Panc1 (cell line): ENCODE measurements around the gene IFI30. TPM values are rescaled to one million over a fixed set of nuclear protein-coding genes. Genes with fewer than 3 reads are reported as not detected.

Experiments used
- ATAC-seq: fragments of 200-7000 bp; cut with Tn5 transposase; 2 replicates; pipeline ENCODE4 v1.9.1; 2020; ENCODE audit warnings: mild to moderate bottlenecking, moderate library complexity
- BruUV-seq: library from RNA; stranded (reverse); fragments of 400-500 nt; replicated peaks from 2 replicates; lab custom pipeline; 2021; lab: Mats Ljungman, UMichigan
- CTCF ChIA-PET: fragments of 300-600 bp; sonication (Branson Sonifier 250); formaldehyde crosslinking; loops from one replicate; lab custom pipeline; 2022; ENCODE audit warnings: antibody characterized with exemption; lab: Charles Lee
- POLR2A ChIA-PET: fragments of 300-600 bp; sonication (Branson Sonifier 250); formaldehyde crosslinking; loops from one replicate; lab custom pipeline; 2022; ENCODE audit warnings: antibody characterized with exemption; lab: Charles Lee
- DNase-seq: peaks from one replicate; pipeline ENCODE4 v3.0.0-alpha.2; 2010; ENCODE audit warnings: low read depth, low spot score
- H3K27ac ChIP-seq: 2 replicates; pipeline ENCODE4 v1.5.1; 2011; ENCODE audit warnings: mild to moderate bottlenecking, low read length, inconsistent platforms
- H3K27me3 ChIP-seq: fragments of 200-500 bp; sonication (Bioruptor generic); 2 replicates; pipeline ENCODE4 v1.6.0; 2014; ENCODE audit warnings: low read length, inconsistent platforms; ENCODE audit not compliant: control insufficient read depth, insufficient read depth
- H3K36me3 ChIP-seq: fragments of 200-500 bp; sonication (Bioruptor generic); 2 replicates; pipeline ENCODE4 v1.5.1; 2014; ENCODE audit warnings: inconsistent platforms, mild to moderate bottlenecking, low read length, moderate library complexity; ENCODE audit not compliant: control insufficient read depth, insufficient read depth
- H3K4me1 ChIP-seq: 2 replicates; pipeline ENCODE4 v1.5.1; 2011; ENCODE audit warnings: inconsistent platforms, mild to moderate bottlenecking, low read length, moderate library complexity; ENCODE audit not compliant: control insufficient read depth, insufficient read depth
- H3K4me3 ChIP-seq, 2 experiments: 2 replicates each; pipeline ENCODE4 v1.5.1; 2011 to 2012; ENCODE audit warnings: low read depth in 2 of 2, low read length in 2 of 2, mild to moderate bottlenecking in 2 of 2, inconsistent platforms in 1 of 2, moderate library complexity in 1 of 2
- H3K9me3 ChIP-seq: fragments of 200-500 bp; sonication (Bioruptor generic); 2 replicates; pipeline ENCODE4 v1.5.1; 2014; ENCODE audit warnings: low read depth, mild to moderate bottlenecking, inconsistent platforms, low read length, moderate library complexity; ENCODE audit not compliant: control insufficient read depth, insufficient read depth
- POLR2AphosphoS5 ChIP-seq: IDR thresholded peaks from 2 replicates; pipeline ENCODE4 v1.6.1; 2012; ENCODE audit warnings: mild to moderate bottlenecking, low read depth, low read length, moderate library complexity
- SIN3A ChIP-seq: IDR thresholded peaks from 2 replicates; pipeline ENCODE4 v1.6.1; 2012; ENCODE audit warnings: low read depth, mild to moderate bottlenecking, low read length, moderate library complexity, borderline replicate concordance; ENCODE audit not compliant: insufficient read depth
- TCF7L2 ChIP-seq: IDR thresholded peaks from 2 replicates; pipeline ENCODE4 v1.6.1; 2011; ENCODE audit warnings: mild to moderate bottlenecking, low read depth, low read length, inconsistent platforms
- in situ Hi-C: cut with HindIII; loops from 2 replicates; pipeline ENCODE4 v1.10.0; 2016; ENCODE audit warnings: low sequenced_read_pairs, low pct_unique_long_range_greater_than_20kb
- intact Hi-C: fragments of 100-400 bp; cut with micrococcal nuclease; formaldehyde crosslinking; loops from one replicate; pipeline ENCODE4 v1.10.0; 2022; ENCODE audit not compliant: unreplicated experiment
- total RNA-seq: library from RNA; stranded (reverse); gene quantifications from one replicate; pipeline ENCODE4 v1.2.1, GENCODE V29; 2021; ENCODE audit not compliant: unreplicated experiment
- TF ChIP-seq, protein P1 (sequence below): fragments of 450-650 bp; IDR thresholded peaks from 2 replicates; pipeline ENCODE4 v1.5.1; 2017; ENCODE audit warnings: mild to moderate bottlenecking
- TF ChIP-seq, protein P2 (sequence below), 2 experiments: IDR thresholded peaks; 2 replicates each; pipeline ENCODE4 v1.6.1; 2011 to 2012; ENCODE audit warnings: low read depth in 2 of 2, control low read depth in 1 of 2, low read length in 1 of 2, mild to moderate bottlenecking in 1 of 2, moderate library complexity in 1 of 2; ENCODE audit not compliant: insufficient read depth in 1 of 2

Gene IFI30
- total RNA-seq, 1 experiment from 2014 or later, result 39.7 TPM

DNA sequence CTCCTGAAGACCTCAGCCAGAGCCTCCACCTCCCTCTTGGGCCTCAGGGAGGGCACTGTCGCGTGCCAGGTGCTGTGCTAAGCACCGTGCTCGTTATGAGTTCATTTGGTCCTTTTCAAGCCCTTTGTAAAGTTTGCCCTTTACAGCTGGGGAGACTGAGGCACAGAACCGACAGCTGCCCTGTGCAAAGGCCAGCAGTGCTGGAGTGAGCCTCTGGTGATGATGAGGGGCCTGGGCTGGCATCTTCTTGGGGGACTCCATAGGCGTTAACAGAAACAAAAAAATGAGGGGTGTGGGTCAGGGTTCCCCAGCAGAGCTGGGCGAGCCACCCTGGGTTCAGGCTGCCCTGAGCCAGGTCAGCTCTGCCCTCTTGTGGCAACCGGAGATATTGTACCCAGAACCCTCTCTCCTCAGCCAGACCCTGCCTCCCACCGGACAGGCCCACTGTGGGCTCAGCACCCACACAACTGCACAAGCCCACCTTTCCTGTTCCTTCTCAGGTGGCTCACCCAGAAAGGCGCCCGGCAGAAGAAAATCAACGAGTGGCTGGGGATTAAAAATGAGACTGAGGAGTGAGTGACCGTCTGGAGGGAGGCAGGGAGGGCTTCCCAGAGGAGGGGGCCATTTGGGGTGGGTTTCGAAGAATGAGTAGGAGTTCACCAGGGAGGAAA, 5.5 kb upstream of the IFI30 start:
- Histone ChIP-seq H3K4me3 (no peak overlapping the region), H3K27ac (no peak overlapping the region), H3K36me3 (no peaks in the 10 kb centered on the region; the same call in 1 of the 2 replicates), H3K27me3 (no peaks in the 10 kb centered on the region), H3K9me3 (no peaks in the 10 kb centered on the region), H3K4me1 (no peaks in the 10 kb centered on the region; the same call in 1 of the 2 replicates)
- TF ChIP-seq TCF7L2 (no peak), POLR2AphosphoS5 (no peak)
- TF ChIP-seq, protein P1, sequence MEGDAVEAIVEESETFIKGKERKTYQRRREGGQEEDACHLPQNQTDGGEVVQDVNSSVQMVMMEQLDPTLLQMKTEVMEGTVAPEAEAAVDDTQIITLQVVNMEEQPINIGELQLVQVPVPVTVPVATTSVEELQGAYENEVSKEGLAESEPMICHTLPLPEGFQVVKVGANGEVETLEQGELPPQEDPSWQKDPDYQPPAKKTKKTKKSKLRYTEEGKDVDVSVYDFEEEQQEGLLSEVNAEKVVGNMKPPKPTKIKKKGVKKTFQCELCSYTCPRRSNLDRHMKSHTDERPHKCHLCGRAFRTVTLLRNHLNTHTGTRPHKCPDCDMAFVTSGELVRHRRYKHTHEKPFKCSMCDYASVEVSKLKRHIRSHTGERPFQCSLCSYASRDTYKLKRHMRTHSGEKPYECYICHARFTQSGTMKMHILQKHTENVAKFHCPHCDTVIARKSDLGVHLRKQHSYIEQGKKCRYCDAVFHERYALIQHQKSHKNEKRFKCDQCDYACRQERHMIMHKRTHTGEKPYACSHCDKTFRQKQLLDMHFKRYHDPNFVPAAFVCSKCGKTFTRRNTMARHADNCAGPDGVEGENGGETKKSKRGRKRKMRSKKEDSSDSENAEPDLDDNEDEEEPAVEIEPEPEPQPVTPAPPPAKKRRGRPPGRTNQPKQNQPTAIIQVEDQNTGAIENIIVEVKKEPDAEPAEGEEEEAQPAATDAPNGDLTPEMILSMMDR, result peak; percentile 83
- BruUV-seq, result no TSS peak
- intact Hi-C loops, result loop anchor here (10.0 kb wide), 1 partner anchor 53 kb away; no protein-coding TSS in a partner anchor
- in situ Hi-C loops, result no loop called here
- DNase-seq (no peak), ATAC-seq (peak; percentile 85)
- CTCF ChIA-PET, result interaction anchor here (0.8 to 1.1 kb wide), 2 partner anchors 55 to 57 kb away, joined by 3 read pairs; no protein-coding TSS in a partner anchor
- POLR2A ChIA-PET, result no interaction called here

DNA sequence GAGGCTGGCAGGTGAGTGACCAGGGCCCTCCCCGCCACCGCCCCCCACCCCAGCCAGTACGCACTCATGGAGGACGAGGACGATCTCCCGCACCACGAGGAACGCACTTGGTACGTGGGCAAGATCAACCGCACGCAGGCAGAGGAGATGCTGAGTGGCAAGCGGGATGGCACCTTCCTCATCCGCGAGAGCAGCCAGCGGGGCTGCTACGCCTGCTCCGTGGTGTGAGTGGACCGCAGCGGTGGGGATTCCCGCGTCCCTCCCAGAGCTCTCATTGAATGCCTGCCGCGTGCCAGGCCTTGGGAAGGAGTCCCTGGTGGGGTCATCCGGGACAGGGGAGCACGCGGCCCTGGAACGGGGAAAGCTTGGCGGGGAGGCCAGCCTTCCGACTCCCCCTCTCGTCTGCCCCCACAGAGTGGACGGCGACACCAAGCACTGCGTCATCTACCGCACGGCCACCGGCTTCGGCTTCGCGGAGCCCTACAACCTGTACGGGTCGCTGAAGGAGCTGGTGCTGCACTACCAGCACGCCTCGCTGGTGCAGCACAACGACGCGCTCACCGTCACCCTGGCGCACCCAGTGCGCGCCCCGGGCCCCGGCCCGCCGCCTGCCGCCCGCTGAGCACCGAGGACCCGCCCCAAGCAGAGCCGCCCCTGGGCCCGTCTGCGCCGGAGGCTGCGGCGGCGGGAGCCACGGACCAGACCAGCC, 4.8 kb upstream of the IFI30 start:
- ATAC-seq (no peak), DNase-seq (no peak)
- Histone ChIP-seq H3K36me3 (no peaks in the 10 kb centered on the region; the same call in 1 of the 2 replicates), H3K4me1 (peaks cover 3% of the 10 kb centered on the region; the same call in 1 of the 2 replicates), H3K9me3 (no peaks in the 10 kb centered on the region), H3K27ac (no peak overlapping the region), H3K4me3 (no peak overlapping the region), H3K27me3 (no peaks in the 10 kb centered on the region)
- CTCF ChIA-PET, result no interaction called here
- TF ChIP-seq POLR2AphosphoS5 (no peak), SIN3A (no peak), TCF7L2 (no peak)
- TF ChIP-seq, protein P2, sequence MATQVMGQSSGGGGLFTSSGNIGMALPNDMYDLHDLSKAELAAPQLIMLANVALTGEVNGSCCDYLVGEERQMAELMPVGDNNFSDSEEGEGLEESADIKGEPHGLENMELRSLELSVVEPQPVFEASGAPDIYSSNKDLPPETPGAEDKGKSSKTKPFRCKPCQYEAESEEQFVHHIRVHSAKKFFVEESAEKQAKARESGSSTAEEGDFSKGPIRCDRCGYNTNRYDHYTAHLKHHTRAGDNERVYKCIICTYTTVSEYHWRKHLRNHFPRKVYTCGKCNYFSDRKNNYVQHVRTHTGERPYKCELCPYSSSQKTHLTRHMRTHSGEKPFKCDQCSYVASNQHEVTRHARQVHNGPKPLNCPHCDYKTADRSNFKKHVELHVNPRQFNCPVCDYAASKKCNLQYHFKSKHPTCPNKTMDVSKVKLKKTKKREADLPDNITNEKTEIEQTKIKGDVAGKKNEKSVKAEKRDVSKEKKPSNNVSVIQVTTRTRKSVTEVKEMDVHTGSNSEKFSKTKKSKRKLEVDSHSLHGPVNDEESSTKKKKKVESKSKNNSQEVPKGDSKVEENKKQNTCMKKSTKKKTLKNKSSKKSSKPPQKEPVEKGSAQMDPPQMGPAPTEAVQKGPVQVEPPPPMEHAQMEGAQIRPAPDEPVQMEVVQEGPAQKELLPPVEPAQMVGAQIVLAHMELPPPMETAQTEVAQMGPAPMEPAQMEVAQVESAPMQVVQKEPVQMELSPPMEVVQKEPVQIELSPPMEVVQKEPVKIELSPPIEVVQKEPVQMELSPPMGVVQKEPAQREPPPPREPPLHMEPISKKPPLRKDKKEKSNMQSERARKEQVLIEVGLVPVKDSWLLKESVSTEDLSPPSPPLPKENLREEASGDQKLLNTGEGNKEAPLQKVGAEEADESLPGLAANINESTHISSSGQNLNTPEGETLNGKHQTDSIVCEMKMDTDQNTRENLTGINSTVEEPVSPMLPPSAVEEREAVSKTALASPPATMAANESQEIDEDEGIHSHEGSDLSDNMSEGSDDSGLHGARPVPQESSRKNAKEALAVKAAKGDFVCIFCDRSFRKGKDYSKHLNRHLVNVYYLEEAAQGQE (IDR thresholded peaks at IDR 0.05; ENCODE audit: insufficient read depth in 1 of 2, low read depth in 2 of 2, low read length in 1 of 2), result no peak
- TF ChIP-seq, protein P1, result no peak
- intact Hi-C loops (loop anchor here (10.0 kb wide), 1 partner anchor 54 kb away; no protein-coding TSS in a partner anchor), in situ Hi-C loops (no loop called here)
- POLR2A ChIA-PET, result no interaction called here
- no TSS peak for BruUV-seq
